Effector memory CD8-positive, alpha-beta T cell (primary cell): Measurements from ENCODE around the gene TPRKB.
"Not testable (repeated sequence)": the region's sequence is repeated elsewhere in the genome, so short reads cannot be mapped to it uniquely, and the experiment has no call there.

Source experiments
- ATAC-seq: fragments of 150-1000 bp; cut with Tn5 transposase; replicated peaks from 2 replicates; pipeline ENCODE4 v1.10.0; 2021; ENCODE audit warnings: mild to moderate bottlenecking, moderate library complexity
- DNase-seq, 3 experiments: peaks; one replicate each; pipeline ENCODE4 v3.0.0; 2021
- H3K27ac Mint-ChIP-seq, 2 donors: one replicate each; pipeline ENCODE4 v1.8.0; 2022; ENCODE audit warnings: mild to moderate bottlenecking in 2 of 2, mixed read lengths in 2 of 2, moderate library complexity in 2 of 2
- H3K27me3 Mint-ChIP-seq, 2 donors: one replicate each; pipeline ENCODE4 v1.8.0; 2022; ENCODE audit warnings: mixed read lengths in 2 of 2
- H3K36me3 Mint-ChIP-seq: one replicate; pipeline ENCODE4 v1.8.0; 2022; ENCODE audit warnings: mild to moderate bottlenecking, moderate library complexity, mixed read lengths; ENCODE audit not compliant: insufficient read depth
- H3K4me1 Mint-ChIP-seq, 2 donors: one replicate each; pipeline ENCODE4 v1.8.0; 2022; ENCODE audit warnings: low read depth in 2 of 2, mixed read lengths in 2 of 2
- H3K4me3 Mint-ChIP-seq, 2 donors: one replicate each; pipeline ENCODE4 v1.8.0; 2022; ENCODE audit warnings: mild to moderate bottlenecking in 2 of 2, mixed read lengths in 2 of 2, moderate library complexity in 2 of 2
- H3K9me3 Mint-ChIP-seq, 2 donors: one replicate each; pipeline ENCODE4 v1.8.0; 2022; ENCODE audit warnings: mixed read lengths in 2 of 2

Gene TPRKB

DNA sequence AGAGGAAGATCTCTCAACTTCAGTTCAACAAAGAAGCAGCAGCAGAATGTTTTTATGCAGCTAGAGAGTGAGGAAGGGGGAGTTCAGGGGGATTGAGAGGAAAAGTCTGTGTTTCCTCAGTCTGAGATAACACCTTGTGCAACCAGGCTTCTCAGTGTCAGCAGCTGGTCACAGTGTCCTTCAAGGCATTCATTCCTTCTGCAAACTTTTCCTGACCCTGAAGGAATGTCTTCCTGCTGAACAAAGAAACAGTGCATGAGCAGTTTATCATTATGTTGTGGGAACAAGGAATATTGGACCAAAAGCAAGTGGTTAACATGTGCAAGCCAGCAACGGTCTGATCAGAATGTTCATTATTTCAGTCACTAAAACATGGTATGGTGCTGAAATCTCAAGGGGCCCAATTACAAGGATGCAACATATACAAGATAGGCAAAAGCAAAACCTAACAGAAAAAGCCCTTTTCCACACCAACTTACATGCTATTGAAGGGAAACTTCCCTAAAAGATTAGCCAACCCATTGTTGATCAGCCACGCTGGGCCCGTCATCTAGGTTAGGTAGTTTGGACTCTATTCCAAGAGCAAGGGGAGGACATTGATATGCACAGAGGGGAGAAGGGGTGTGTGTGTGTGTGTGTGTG, 34.2 kb downstream of the TPRKB start:
- not testable (repeated sequence) for ATAC-seq, H3K4me3 Mint-ChIP-seq, DNase-seq, H3K4me1 Mint-ChIP-seq, H3K9me3 Mint-ChIP-seq, H3K27ac Mint-ChIP-seq, H3K36me3 Mint-ChIP-seq
- H3K27me3 Mint-ChIP-seq = peaks cover 59 to 68% of the 10 kb centered on the region in 2 donors

GRCh38 chr2:73701968-73702665, 35.0 kb downstream of the TPRKB start:
- H3K4me1 Mint-ChIP-seq = peaks cover 0 to 2% of the 10 kb centered on the region in 2 donors
- H3K9me3 Mint-ChIP-seq = no peaks in the 10 kb centered on the region
- H3K36me3 Mint-ChIP-seq = no peaks in the 10 kb centered on the region
- ATAC-seq = no peak
- DNase-seq = no peak
- no peak overlapping the region for H3K4me3 Mint-ChIP-seq
- no peak overlapping the region for H3K27ac Mint-ChIP-seq
- peaks cover 59% of the 10 kb centered on the region in 2 donors for H3K27me3 Mint-ChIP-seq

GRCh38 chr2:73701448-73701765, 35.7 kb downstream of the TPRKB start:
- not testable (repeated sequence) for H3K4me3 Mint-ChIP-seq, H3K9me3 Mint-ChIP-seq, DNase-seq, H3K4me1 Mint-ChIP-seq, H3K36me3 Mint-ChIP-seq, ATAC-seq
- H3K27ac Mint-ChIP-seq = peak overlapping the region in 1 of 2 donors; percentile 29
- H3K27me3 Mint-ChIP-seq = peaks cover 59% of the 10 kb centered on the region in 2 donors

GRCh38 chr2:73700661-73701447, 36.3 kb downstream of the TPRKB start:
- Mint-ChIP-seq H3K4me3 (no peak overlapping the region), H3K36me3 (no peaks in the 10 kb centered on the region), H3K9me3 (no peaks in the 10 kb centered on the region), H3K4me1 (peaks cover 0 to 2% of the 10 kb centered on the region in 2 donors), H3K27me3 (peaks cover 56 to 57% of the 10 kb centered on the region in 2 donors), H3K27ac (no peak overlapping the region)
- ATAC-seq = no peak
- DNase-seq = no peak

GRCh38 chr2:73700131-73700611, 37.0 kb downstream of the TPRKB start:
- DNase-seq = no peak
- Mint-ChIP-seq H3K27ac (no peak overlapping the region), H3K4me3 (no peak overlapping the region)

GRCh38 chr2:73699437-73699836, 37.7 kb downstream of the TPRKB start:
- ATAC-seq (no peak), DNase-seq (no peak)
- H3K4me3 Mint-ChIP-seq = no peak overlapping the region
- H3K27ac Mint-ChIP-seq = no peak overlapping the region
- no peaks in the 10 kb centered on the region for H3K36me3 Mint-ChIP-seq
- no peaks in the 10 kb centered on the region for H3K9me3 Mint-ChIP-seq
- H3K4me1 Mint-ChIP-seq = peaks cover 0 to 2% of the 10 kb centered on the region in 2 donors
- peaks cover 42 to 43% of the 10 kb centered on the region in 2 donors for H3K27me3 Mint-ChIP-seq

More at GRCh38 chr2:73700131-73700611, 37.0 kb downstream of the TPRKB start:
- no peaks in the 10 kb centered on the region for H3K36me3 Mint-ChIP-seq
- peaks cover 0 to 2% of the 10 kb centered on the region in 2 donors for H3K4me1 Mint-ChIP-seq
- no peak for ATAC-seq
- H3K27me3 Mint-ChIP-seq = peaks cover 49 to 50% of the 10 kb centered on the region in 2 donors
- H3K9me3 Mint-ChIP-seq = no peaks in the 10 kb centered on the region

DNA sequence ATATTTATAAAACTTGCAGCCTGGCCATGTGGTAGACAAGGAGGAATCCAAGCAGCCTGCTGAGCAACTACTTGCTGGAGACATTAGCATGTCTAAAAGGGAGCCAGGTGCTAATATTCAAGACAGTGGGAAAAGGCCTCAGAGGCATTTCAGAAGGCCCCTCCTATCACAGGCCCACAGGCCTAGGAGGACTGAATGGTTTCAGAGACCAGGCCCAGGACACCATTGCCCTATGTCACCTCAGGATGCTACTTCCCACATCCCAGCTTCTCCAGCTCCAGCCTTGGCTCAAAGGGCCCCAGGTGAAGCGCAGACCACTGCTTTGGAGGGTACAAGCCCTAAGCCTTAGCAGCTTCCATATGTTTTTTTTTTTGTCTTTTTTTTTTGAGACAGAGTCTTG, 39.0 kb downstream of the TPRKB start:
- Mint-ChIP-seq H3K27ac (no peak overlapping the region), H3K9me3 (no peaks in the 10 kb centered on the region), H3K4me3 (no peak overlapping the region), H3K4me1 (peaks cover 0 to 2% of the 10 kb centered on the region in 2 donors), H3K36me3 (no peaks in the 10 kb centered on the region), H3K27me3 (peaks cover 30 to 31% of the 10 kb centered on the region in 2 donors)
- DNase-seq = no peak
- no peak for ATAC-seq

DNA sequence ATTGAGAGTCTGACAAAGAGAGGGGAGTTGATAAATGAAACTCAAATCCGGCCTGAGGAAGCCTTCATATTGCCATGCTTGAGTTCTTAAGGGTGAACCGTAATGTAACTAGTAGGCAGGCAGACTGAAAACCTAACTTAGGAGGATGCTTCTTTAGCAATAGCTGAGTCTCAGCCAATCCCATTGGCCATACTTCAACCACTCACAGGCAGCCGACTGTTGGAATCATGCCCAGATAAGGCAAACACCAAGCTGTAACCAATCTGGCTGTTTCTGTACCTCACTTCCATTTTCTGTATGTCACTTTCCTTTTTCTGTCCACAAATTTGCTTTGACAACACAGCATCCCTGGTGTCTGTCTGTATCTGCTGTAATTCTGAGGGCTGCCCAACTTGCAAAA, 39.5 kb downstream of the TPRKB start:
- Mint-ChIP-seq H3K27me3 (peaks cover 25 to 26% of the 10 kb centered on the region in 2 donors), H3K4me3 (no peak overlapping the region), H3K27ac (no peak overlapping the region), H3K4me1 (peaks cover 0 to 2% of the 10 kb centered on the region in 2 donors), H3K9me3 (no peaks in the 10 kb centered on the region), H3K36me3 (no peaks in the 10 kb centered on the region)
- no peak for DNase-seq
- ATAC-seq = no peak

DNA sequence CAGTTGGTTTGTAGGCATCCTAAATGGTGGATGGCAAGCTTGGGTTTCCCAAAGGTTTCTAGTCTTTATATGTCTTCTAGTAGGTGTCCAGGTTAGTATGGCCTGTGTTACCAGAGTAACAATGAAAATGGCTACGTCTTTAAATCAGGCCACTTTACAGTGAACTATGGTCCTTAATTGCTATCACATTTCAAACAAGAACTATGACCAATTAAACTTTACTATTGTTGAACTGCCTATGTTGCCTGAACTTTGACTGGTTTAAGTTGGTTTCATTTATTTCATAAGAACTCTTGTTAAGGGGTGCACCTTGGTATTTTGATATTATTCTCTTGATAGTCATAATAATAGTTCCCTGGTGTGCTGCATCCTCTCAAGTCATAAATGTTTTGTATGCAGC, 40.2 kb downstream of the TPRKB start:
- H3K9me3 Mint-ChIP-seq, DNase-seq, H3K4me1 Mint-ChIP-seq, ATAC-seq, H3K36me3 Mint-ChIP-seq, H3K27ac Mint-ChIP-seq, H3K4me3 Mint-ChIP-seq: not testable (repeated sequence)
- peaks cover 18 to 21% of the 10 kb centered on the region in 2 donors for H3K27me3 Mint-ChIP-seq

- not testable (repeated sequence) for H3K27ac Mint-ChIP-seq, DNase-seq, H3K36me3 Mint-ChIP-seq, ATAC-seq, H3K9me3 Mint-ChIP-seq, H3K4me3 Mint-ChIP-seq, H3K4me1 Mint-ChIP-seq
- peaks cover 14 to 19% of the 10 kb centered on the region in 2 donors for H3K27me3 Mint-ChIP-seq
Observed at GRCh38 chr2:73696521-73696920, 40.6 kb downstream of the TPRKB start.

- not testable (repeated sequence) for H3K4me3 Mint-ChIP-seq, H3K36me3 Mint-ChIP-seq, H3K27ac Mint-ChIP-seq, H3K4me1 Mint-ChIP-seq, H3K9me3 Mint-ChIP-seq
- ATAC-seq = peak; percentile 74
- H3K27me3 Mint-ChIP-seq = peaks cover 0 to 16% of the 10 kb centered on the region in 2 donors
- peak; percentile 5 to 17 (median 11) for DNase-seq
Observed at GRCh38 chr2:73690372-73691088, 46.6 kb downstream of the TPRKB start.

DNA sequence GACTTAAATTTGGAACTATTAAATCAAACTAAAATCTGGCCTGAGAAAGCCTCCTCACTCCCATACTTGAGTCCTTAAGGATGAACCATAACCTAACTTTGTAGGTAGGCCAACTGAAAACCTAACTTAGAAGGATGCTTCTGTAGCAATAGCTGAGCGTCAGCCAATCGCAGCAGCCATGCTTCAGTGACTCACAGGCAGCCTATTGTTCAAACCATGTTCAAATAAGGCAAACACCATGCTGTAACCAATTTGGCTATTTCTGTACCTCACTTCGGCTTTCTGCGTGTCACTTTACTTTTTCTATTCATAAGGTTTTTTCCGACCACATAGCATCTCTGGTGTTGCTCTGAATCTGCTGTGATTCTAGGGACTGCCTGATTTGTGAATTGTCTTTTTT, 48.7 kb downstream of the TPRKB start:
- peaks cover 0 to 24% of the 10 kb centered on the region in 2 donors for H3K27me3 Mint-ChIP-seq
- ATAC-seq, H3K4me1 Mint-ChIP-seq, H3K27ac Mint-ChIP-seq, H3K36me3 Mint-ChIP-seq, DNase-seq, H3K4me3 Mint-ChIP-seq, H3K9me3 Mint-ChIP-seq: not testable (repeated sequence)

GRCh38 chr2:73685764-73686438, 51.2 kb downstream of the TPRKB start:
- Mint-ChIP-seq H3K9me3 (peaks cover 0 to 3% of the 10 kb centered on the region in 2 donors), H3K36me3 (peaks cover 2% of the 10 kb centered on the region), H3K4me1 (no peaks in the 10 kb centered on the region), H3K27ac (no peak overlapping the region), H3K4me3 (no peak overlapping the region), H3K27me3 (peaks cover 0 to 41% of the 10 kb centered on the region in 2 donors)
- no peak for ATAC-seq
- DNase-seq = no peak
